Naive B cell (primary cell): Measurements from ENCODE around the gene SCYGR6. TPM values are rescaled to one million over a fixed set of nuclear protein-coding genes. Genes with fewer than 3 reads are reported as not detected.
"Not testable (repeated sequence)": the region's sequence is repeated elsewhere in the genome, so short reads cannot be mapped to it uniquely, and the experiment has no call there.

Experiments used
- ATAC-seq, 2 donors: fragments of 150-1000 bp; cut with Tn5 transposase; 2 replicates each; pipeline ENCODE4 v1.10.0; 2021; ENCODE audit warnings: low read depth in 2 of 2, mild to moderate bottlenecking in 2 of 2, moderate library complexity in 2 of 2
- DNase-seq: peaks from one replicate; pipeline ENCODE4 v3.0.0; 2022
- H3K27ac Mint-ChIP-seq, 6 donors: one replicate each; pipeline ENCODE4 v1.8.0; 2020 to 2022; ENCODE audit warnings: mild to moderate bottlenecking in 6 of 6, mixed read lengths in 6 of 6, moderate library complexity in 5 of 6, inconsistent platforms in 2 of 6
- H3K27me3 Mint-ChIP-seq, 3 donors: one replicate each; pipeline ENCODE4 v1.8.0; 2021 to 2022; ENCODE audit warnings: mixed read lengths in 3 of 3, mild to moderate bottlenecking in 1 of 3
- H3K36me3 Mint-ChIP-seq, 2 donors: one replicate each; pipeline ENCODE4 v1.8.0; 2020 to 2022; ENCODE audit warnings: mixed read lengths in 2 of 2, inconsistent platforms in 1 of 2, mild to moderate bottlenecking in 1 of 2
- H3K4me1 Mint-ChIP-seq, 3 donors: one replicate each; pipeline ENCODE4 v1.8.0; 2020 to 2022; ENCODE audit warnings: mixed read lengths in 3 of 3, inconsistent platforms in 1 of 3, mild to moderate bottlenecking in 1 of 3, moderate library complexity in 1 of 3
- H3K4me3 Mint-ChIP-seq, 8 donors: one replicate each; pipeline ENCODE4 v1.8.0; 2020 to 2022; ENCODE audit warnings: mild to moderate bottlenecking in 8 of 8, mixed read lengths in 8 of 8, moderate library complexity in 8 of 8, inconsistent platforms in 2 of 8
- H3K9me3 Mint-ChIP-seq, 7 donors: one replicate each; pipeline ENCODE4 v1.8.0; 2020 to 2022; ENCODE audit warnings: mixed read lengths in 7 of 7, mild to moderate bottlenecking in 5 of 7, inconsistent platforms in 2 of 7, moderate library complexity in 1 of 7
- polyA plus RNA-seq, 6 donors: library from polyadenylated mRNA; unstranded; fragments of 300-500 nt; fragmentation: Illumina TruSeq; gene quantifications; one replicate each; pipeline ENCODE4 v1.2.3, GENCODE V29; 2021; ENCODE audit warnings: low read depth in 6 of 6

Gene SCYGR6
- not detected for polyA plus RNA-seq

- Mint-ChIP-seq H3K27ac (no peak within 1 kb of the TSS), H3K27me3 (peaks cover 19 to 32% (median 23%) of the 10 kb centered on the region in 3 donors), H3K4me3 (no peak within 1 kb of the TSS), H3K36me3 (no peaks in the 10 kb centered on the region), H3K9me3 (no peaks in the 10 kb centered on the region), H3K4me1 (no peaks in the 10 kb centered on the region)
- ATAC-seq (no peak), DNase-seq (no peak)
These were observed at the start of gene SCYGR6 for GRCh38 chr2:227724394-227725039. SCYGR6 (minus strand) TSS chr2:227724757; CDS start chr2:227724757, 0 bp downstream.

GRCh38 chr2:227774011-227774624 lies 49.6 kb upstream of the SCYGR6 start:
- ATAC-seq (no peak), DNase-seq (no peak)
- H3K4me3 Mint-ChIP-seq, result no peak overlapping the region

GRCh38 chr2:227772932-227773331 lies 48.4 kb upstream of the SCYGR6 start:
- peaks cover 0 to 7% (median 4%) of the 10 kb centered on the region in 3 donors for H3K27me3 Mint-ChIP-seq

More at GRCh38 chr2:227774011-227774624, 49.6 kb upstream of the SCYGR6 start:
- H3K36me3 Mint-ChIP-seq, result no peaks in the 10 kb centered on the region
- H3K9me3 Mint-ChIP-seq, result no peaks in the 10 kb centered on the region
- H3K4me1 Mint-ChIP-seq, result no peaks in the 10 kb centered on the region
- H3K27me3 Mint-ChIP-seq, result peaks cover 7 to 14% (median 13%) of the 10 kb centered on the region in 3 donors
- peak overlapping the region in 1 of 6 donors; percentile 42 for H3K27ac Mint-ChIP-seq

GRCh38 chr2:227772197-227772661 lies 47.7 kb upstream of the SCYGR6 start:
- H3K27ac Mint-ChIP-seq, result no peak overlapping the region
- H3K4me3 Mint-ChIP-seq, result no peak overlapping the region
- no peaks in the 10 kb centered on the region for H3K36me3 Mint-ChIP-seq
- ATAC-seq (no peak), DNase-seq (no peak)
- H3K9me3 Mint-ChIP-seq, result no peaks in the 10 kb centered on the region
- peaks cover 0 to 7% (median 4%) of the 10 kb centered on the region in 3 donors for H3K27me3 Mint-ChIP-seq
- H3K4me1 Mint-ChIP-seq, result no peaks in the 10 kb centered on the region

More at GRCh38 chr2:227772932-227773331, 48.4 kb upstream of the SCYGR6 start:
- H3K4me3 Mint-ChIP-seq, result no peak overlapping the region
- ATAC-seq (no peak), DNase-seq (no peak)
- no peaks in the 10 kb centered on the region for H3K9me3 Mint-ChIP-seq
- H3K4me1 Mint-ChIP-seq, result no peaks in the 10 kb centered on the region
- H3K27ac Mint-ChIP-seq, result peak overlapping the region in 2 of 6 donors; percentile 34 to 52
- no peaks in the 10 kb centered on the region for H3K36me3 Mint-ChIP-seq

GRCh38 chr2:227767830-227768229 lies 43.3 kb upstream of the SCYGR6 start:
- Mint-ChIP-seq H3K27me3 (peaks cover 4 to 7% (median 5%) of the 10 kb centered on the region in 3 donors), H3K36me3 (no peaks in the 10 kb centered on the region), H3K9me3 (no peaks in the 10 kb centered on the region), H3K27ac (no peak overlapping the region), H3K4me3 (no peak overlapping the region), H3K4me1 (peaks cover 0 to 3% (median 0%) of the 10 kb centered on the region in 3 donors)
- DNase-seq (no peak), ATAC-seq (no peak)

- ATAC-seq (peak; percentile 65 to 72), DNase-seq (peak; percentile 46)
- no peaks in the 10 kb centered on the region for H3K36me3 Mint-ChIP-seq
- peak overlapping the region in 1 of 6 donors; percentile 71 for H3K27ac Mint-ChIP-seq
- H3K9me3 Mint-ChIP-seq, result no peaks in the 10 kb centered on the region
- peaks cover 0 to 3% (median 0%) of the 10 kb centered on the region in 3 donors for H3K4me1 Mint-ChIP-seq
- peaks cover 0 to 7% (median 5%) of the 10 kb centered on the region in 3 donors for H3K27me3 Mint-ChIP-seq
- H3K4me3 Mint-ChIP-seq, result no peak overlapping the region
These were observed 41.9 kb upstream of the SCYGR6 start for GRCh38 chr2:227766373-227766883.

GRCh38 chr2:227765788-227766372 lies 41.3 kb upstream of the SCYGR6 start:
- Mint-ChIP-seq H3K27ac (no peak overlapping the region), H3K27me3 (peaks cover 0 to 7% (median 5%) of the 10 kb centered on the region in 3 donors), H3K36me3 (no peaks in the 10 kb centered on the region), H3K9me3 (no peaks in the 10 kb centered on the region), H3K4me3 (no peak overlapping the region), H3K4me1 (peaks cover 0 to 3% (median 0%) of the 10 kb centered on the region in 3 donors)
- DNase-seq, result no peak
- ATAC-seq, result no peak

- ATAC-seq (no peak), DNase-seq (no peak)
- Mint-ChIP-seq H3K4me1 (peaks cover 0 to 3% (median 0%) of the 10 kb centered on the region in 3 donors), H3K27me3 (peaks cover 6 to 12% (median 7%) of the 10 kb centered on the region in 3 donors), H3K9me3 (no peaks in the 10 kb centered on the region), H3K27ac (no peak overlapping the region), H3K4me3 (no peak overlapping the region), H3K36me3 (no peaks in the 10 kb centered on the region)
These were observed 37.4 kb upstream of the SCYGR6 start for GRCh38 chr2:227761740-227762476.

- no peaks in the 10 kb centered on the region for H3K9me3 Mint-ChIP-seq
- peak overlapping the region in 1 of 6 donors; percentile 24 for H3K27ac Mint-ChIP-seq
- DNase-seq, result no peak
- H3K4me1 Mint-ChIP-seq, result no peaks in the 10 kb centered on the region
- no peak for ATAC-seq
- peaks cover 6 to 15% (median 7%) of the 10 kb centered on the region in 3 donors for H3K27me3 Mint-ChIP-seq
- no peaks in the 10 kb centered on the region for H3K36me3 Mint-ChIP-seq
- H3K4me3 Mint-ChIP-seq, result no peak overlapping the region
These were observed 35.0 kb upstream of the SCYGR6 start for GRCh38 chr2:227759411-227760118.

GRCh38 chr2:227756261-227756660 lies 31.7 kb upstream of the SCYGR6 start:
- H3K27ac Mint-ChIP-seq, H3K9me3 Mint-ChIP-seq, H3K4me1 Mint-ChIP-seq, DNase-seq, H3K36me3 Mint-ChIP-seq, H3K4me3 Mint-ChIP-seq, ATAC-seq: not testable (repeated sequence)
- peaks cover 15 to 18% (median 16%) of the 10 kb centered on the region in 3 donors for H3K27me3 Mint-ChIP-seq

GRCh38 chr2:227748079-227748478 lies 23.5 kb upstream of the SCYGR6 start:
- no peak overlapping the region for H3K4me3 Mint-ChIP-seq
- peaks cover 0 to 4% (median 0%) of the 10 kb centered on the region in 3 donors for H3K4me1 Mint-ChIP-seq
- DNase-seq, result no peak
- ATAC-seq, result no peak
- H3K9me3 Mint-ChIP-seq, result peaks cover 0 to 1% (median 0%) of the 10 kb centered on the region in 7 donors
- peak overlapping the region in 1 of 6 donors; percentile 39 for H3K27ac Mint-ChIP-seq
- H3K27me3 Mint-ChIP-seq, result peaks cover 16 to 33% (median 18%) of the 10 kb centered on the region in 3 donors
- no peaks in the 10 kb centered on the region for H3K36me3 Mint-ChIP-seq

GRCh38 chr2:227745594-227745993 lies 21.0 kb upstream of the SCYGR6 start, which contains the start of gene SCYGR8:
SCYGR8 (plus strand) TSS chr2:227745894; CDS start chr2:227745894, 0 bp downstream.
- peaks cover 10 to 30% (median 16%) of the 10 kb centered on the region in 3 donors for H3K27me3 Mint-ChIP-seq
- H3K4me1 Mint-ChIP-seq, result peaks cover 0 to 4% (median 0%) of the 10 kb centered on the region in 3 donors
- DNase-seq (no peak), ATAC-seq (no peak)
- H3K27ac Mint-ChIP-seq, result peak within 1 kb of the TSS in 1 of 6 donors; percentile 69
- no peak within 1 kb of the TSS for H3K4me3 Mint-ChIP-seq
- peaks cover 0 to 1% (median 0%) of the 10 kb centered on the region in 7 donors for H3K9me3 Mint-ChIP-seq
- H3K36me3 Mint-ChIP-seq, result no peaks in the 10 kb centered on the region
